Suprapubic skin (tissue), 4 donors: ENCODE data around the gene UGT1A4. TPM values are rescaled to one million over a fixed set of nuclear protein-coding genes. Genes with fewer than 3 reads are reported as not detected.
"Not testable (repeated sequence)": the region's sequence is repeated elsewhere in the genome, so short reads cannot be mapped to it uniquely, and the experiment has no call there.

Experiments
- DNase-seq, 2 donors: peaks; one replicate each; pipeline ENCODE4 v3.0.0-alpha.2; 2019; ENCODE audit warnings: low spot score in 2 of 2
- H3K27ac ChIP-seq: fragments of 200-600 bp; sonication (generic); one replicate; pipeline ENCODE4 v1.5.1; 2019
- H3K27me3 ChIP-seq: fragments of 200-600 bp; sonication (generic); one replicate; pipeline ENCODE4 v1.5.1; 2019
- H3K36me3 ChIP-seq: fragments of 200-600 bp; sonication (generic); one replicate; pipeline ENCODE4 v1.5.1; 2019
- H3K4me1 ChIP-seq: fragments of 200-600 bp; sonication (generic); one replicate; pipeline ENCODE4 v1.5.1; 2019
- H3K4me3 ChIP-seq: fragments of 200-600 bp; sonication (generic); one replicate; pipeline ENCODE4 v1.5.1; 2019; ENCODE audit warnings: mild to moderate bottlenecking
- H3K9me3 ChIP-seq: fragments of 200-600 bp; sonication (generic); one replicate; pipeline ENCODE4 v1.5.1; 2019
- CTCF ChIP-seq, 2 donors: fragments of 200-600 bp in 1 of 2; fragments of 450-650 bp in 1 of 2; sonication (generic) in 1 of 2; IDR thresholded peaks; one replicate each; pipeline ENCODE4 v1.5.1; 2016 to 2019; ENCODE audit warnings: antibody characterized with exemption in 2 of 2, mild to moderate bottlenecking in 1 of 2, moderate library complexity in 1 of 2
- EP300 ChIP-seq: sonication (generic); formaldehyde crosslinking; IDR thresholded peaks from one replicate; pipeline ENCODE4 v1.6.1; 2017; ENCODE audit warnings: antibody characterized with exemption
- POLR2A ChIP-seq, 2 donors: fragments of 450-650 bp; IDR thresholded peaks; one replicate each; pipeline ENCODE4 v1.6.1; 2017; ENCODE audit warnings: antibody characterized with exemption in 2 of 2, mild to moderate bottlenecking in 2 of 2, moderate library complexity in 2 of 2
- POLR2AphosphoS5 ChIP-seq, 3 donors: sonication (generic); formaldehyde crosslinking; IDR thresholded peaks; one replicate each; pipeline ENCODE4 v1.6.1; 2017; ENCODE audit warnings: antibody characterized with exemption in 3 of 3
- WGBS: methylation state at CpG from one replicate; pipeline ENCODE4 v1.1.5; 2018; 5-methylcytosine and 5-hydroxymethylcytosine counted together
- total RNA-seq, 4 donors: library from RNA; depleted of rRNA; stranded (reverse); fragments of >200 nt; gene quantifications; one replicate each; pipeline ENCODE4 v1.1.0, GENCODE V29; 2016

UGT1A4 gene
- total RNA-seq, 4 donors from 2014 or later = 1.8 to 2.6 (median 2.3) TPM; not detected in 1

GRCh38 chr2:233700028-233700635 lies 18.4 kb upstream of the UGT1A4 start:
- Histone ChIP-seq H3K4me3 (no peak overlapping the region), H3K4me1 (peaks cover 15% of the 10 kb centered on the region), H3K9me3 (no peaks in the 10 kb centered on the region), H3K27me3 (no peaks in the 10 kb centered on the region), H3K27ac (no peak overlapping the region), H3K36me3 (no peaks in the 10 kb centered on the region)
- WGBS = 29% methylated on average over 1 of the region's 1 CpG
- no peak for DNase-seq
- TF ChIP-seq EP300 = no peak
- no peak for TF ChIP-seq CTCF (IDR thresholded peaks at IDR 0.05)
- no peak for TF ChIP-seq POLR2AphosphoS5 (IDR thresholded peaks at IDR 0.05)
- TF ChIP-seq POLR2A (IDR thresholded peaks at IDR 0.05) = no peak

GRCh38 chr2:233700842-233701241 lies 17.7 kb upstream of the UGT1A4 start:
- peaks cover 20% of the 10 kb centered on the region for H3K4me1 ChIP-seq
- H3K27ac ChIP-seq, H3K27me3 ChIP-seq, H3K9me3 ChIP-seq, H3K36me3 ChIP-seq, H3K4me3 ChIP-seq, DNase-seq: not testable (repeated sequence)
- 89% methylated on average over 5 of the region's 5 CpGs for WGBS

- DNase-seq = no peak
- peaks cover 34% of the 10 kb centered on the region for H3K4me1 ChIP-seq
- H3K36me3 ChIP-seq = no peaks in the 10 kb centered on the region
- WGBS = 55% methylated on average over 3 of the region's 3 CpGs
- H3K27me3 ChIP-seq = no peaks in the 10 kb centered on the region
- no peaks in the 10 kb centered on the region for H3K9me3 ChIP-seq
- TF ChIP-seq CTCF (IDR thresholded peaks at IDR 0.05) (no peak), POLR2A (IDR thresholded peaks at IDR 0.05) (no peak), EP300 (no peak), POLR2AphosphoS5 (IDR thresholded peaks at IDR 0.05) (no peak)
- no peak overlapping the region for H3K4me3 ChIP-seq
- H3K27ac ChIP-seq = no peak overlapping the region
Observed at GRCh38 chr2:233702238-233702637, 16.3 kb upstream of the UGT1A4 start.

DNA sequence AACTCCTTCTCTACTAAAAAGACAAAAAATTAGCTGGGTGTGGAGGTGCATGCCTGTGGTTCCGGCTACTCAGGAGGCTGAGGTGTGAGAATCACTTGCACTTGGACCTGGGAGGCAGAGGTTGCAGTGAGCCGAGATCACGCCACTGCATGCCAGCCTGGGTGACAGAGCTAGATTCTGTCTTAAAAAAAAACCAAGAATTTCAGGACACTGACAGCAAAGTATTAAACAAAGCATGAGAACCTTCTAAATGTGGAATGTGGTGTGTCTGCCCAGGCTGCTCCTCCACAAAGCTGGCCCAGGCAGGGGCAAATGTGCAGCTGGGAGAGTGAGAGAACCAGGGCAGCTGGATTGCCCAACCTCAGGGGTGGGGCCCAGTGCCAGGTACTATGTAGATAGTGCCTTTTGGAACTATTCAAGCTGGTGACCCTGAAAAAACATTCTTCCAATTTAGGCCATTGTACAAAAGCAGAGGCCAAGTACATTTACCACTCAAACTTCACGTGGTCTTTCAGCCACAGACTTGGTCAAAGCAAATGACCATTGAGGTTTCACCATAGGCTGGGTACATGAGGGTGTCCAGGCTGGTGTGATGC lies 12.5 kb upstream of the UGT1A4 start:
- DNase-seq = no peak
- 49% methylated on average over 4 of the region's 4 CpGs for WGBS
- no peaks in the 10 kb centered on the region for H3K36me3 ChIP-seq
- no peaks in the 10 kb centered on the region for H3K27me3 ChIP-seq
- H3K4me1 ChIP-seq = peaks cover 28% of the 10 kb centered on the region
- peak overlapping the region; percentile 60 for H3K27ac ChIP-seq
- TF ChIP-seq POLR2AphosphoS5 (IDR thresholded peaks at IDR 0.05) (no peak), CTCF (IDR thresholded peaks at IDR 0.05) (no peak), POLR2A (IDR thresholded peaks at IDR 0.05) (no peak), EP300 (no peak)
- no peaks in the 10 kb centered on the region for H3K9me3 ChIP-seq
- H3K4me3 ChIP-seq = no peak overlapping the region

DNA sequence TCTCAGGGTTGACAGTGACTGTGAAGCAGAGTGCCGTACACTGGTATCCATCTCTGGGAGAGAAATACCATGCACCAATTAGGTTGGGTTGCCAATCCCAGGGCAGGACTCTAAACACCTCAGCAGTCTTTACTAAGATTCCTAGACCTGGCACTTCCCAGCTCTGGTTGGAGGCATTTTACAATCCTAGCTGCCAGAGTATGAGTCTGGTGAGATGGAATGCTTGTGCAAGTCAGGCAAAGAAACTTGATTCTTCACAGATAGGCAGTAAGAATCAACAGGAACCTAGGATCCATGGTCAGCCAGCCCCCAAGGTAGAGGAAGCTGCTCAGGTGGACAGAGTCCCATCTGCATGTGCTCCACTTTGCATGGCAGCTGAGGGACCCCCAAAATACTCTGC lies 11.8 kb upstream of the UGT1A4 start:
- peak overlapping the region; percentile 60 for H3K27ac ChIP-seq
- no peak for TF ChIP-seq CTCF (IDR thresholded peaks at IDR 0.05)
- no peak for TF ChIP-seq EP300
- TF ChIP-seq POLR2A (IDR thresholded peaks at IDR 0.05) = no peak
- no peak for TF ChIP-seq POLR2AphosphoS5 (IDR thresholded peaks at IDR 0.05)
- H3K27me3 ChIP-seq = no peaks in the 10 kb centered on the region
- no peak for DNase-seq
- H3K9me3 ChIP-seq = no peaks in the 10 kb centered on the region
- no peaks in the 10 kb centered on the region for H3K36me3 ChIP-seq
- peaks cover 28% of the 10 kb centered on the region for H3K4me1 ChIP-seq
- H3K4me3 ChIP-seq = no peak overlapping the region
- WGBS = 71% methylated on average over 1 of the region's 1 CpG
